Raji (cell line): ENCODE data around the gene TBC1D13.

Experiments
- POLR2A ChIP-seq: IDR thresholded peaks from 2 replicates; pipeline ENCODE4 v1.6.1; 2011; ENCODE audit warnings: low read depth, low read length, control low read depth; ENCODE audit not compliant: insufficient read depth

The TBC1D13 gene

DNA sequence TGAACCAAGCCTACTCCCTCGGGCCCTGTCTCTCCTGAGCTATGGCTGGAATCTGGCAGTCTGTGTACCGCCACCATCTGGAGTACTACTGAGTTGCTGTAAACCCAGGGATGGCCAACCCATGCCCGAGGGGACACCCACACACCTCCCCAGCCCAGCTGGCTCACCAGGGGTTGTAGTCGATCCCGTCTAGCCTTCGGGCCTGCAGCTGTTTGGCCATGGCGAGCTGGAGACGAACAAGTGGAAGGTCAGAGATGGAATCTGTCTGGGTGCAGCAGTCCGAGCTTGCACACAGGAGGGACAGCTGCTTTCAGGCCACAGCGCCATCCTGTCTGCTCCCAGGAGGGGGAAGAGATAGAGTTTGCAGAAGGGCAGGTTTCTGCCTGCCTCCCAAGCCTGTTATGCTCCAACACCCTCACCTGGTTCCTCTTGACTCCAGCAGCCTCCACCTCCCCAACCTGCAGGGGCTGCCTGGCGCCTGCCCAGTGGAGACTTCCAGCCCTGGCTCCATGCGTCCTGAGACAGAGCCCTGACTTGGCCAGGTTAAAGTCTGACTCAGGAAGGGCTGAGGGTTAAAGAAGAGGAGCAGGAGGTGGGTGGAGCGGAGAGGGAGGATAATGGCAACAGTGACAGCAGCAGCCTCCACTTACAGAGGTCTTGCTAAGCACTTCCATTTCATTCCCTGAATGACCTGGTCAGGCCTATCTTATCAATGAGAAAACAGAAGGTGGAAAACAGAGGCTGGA is 58.3 kb downstream of the TBC1D13 start:
- no peak for TF ChIP-seq POLR2A

DNA sequence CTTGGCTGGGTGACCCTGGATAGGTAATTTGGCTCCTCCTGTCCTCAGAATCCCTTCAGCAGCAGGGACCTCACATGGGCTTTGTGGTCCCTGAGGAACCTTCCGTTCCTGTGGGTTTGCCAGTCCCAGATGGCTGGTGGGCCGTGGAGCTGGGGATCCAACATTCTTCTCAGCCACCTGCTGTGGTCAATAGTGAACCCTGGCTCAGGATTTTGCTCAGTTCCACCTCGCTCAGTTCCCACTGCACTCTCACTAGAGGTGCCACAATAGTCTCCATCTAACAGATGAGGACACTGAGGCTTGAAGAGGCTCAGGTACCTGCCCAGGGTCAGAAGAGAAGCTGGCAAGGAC is 59.6 kb downstream of the TBC1D13 start:
- no peak for TF ChIP-seq POLR2A

DNA sequence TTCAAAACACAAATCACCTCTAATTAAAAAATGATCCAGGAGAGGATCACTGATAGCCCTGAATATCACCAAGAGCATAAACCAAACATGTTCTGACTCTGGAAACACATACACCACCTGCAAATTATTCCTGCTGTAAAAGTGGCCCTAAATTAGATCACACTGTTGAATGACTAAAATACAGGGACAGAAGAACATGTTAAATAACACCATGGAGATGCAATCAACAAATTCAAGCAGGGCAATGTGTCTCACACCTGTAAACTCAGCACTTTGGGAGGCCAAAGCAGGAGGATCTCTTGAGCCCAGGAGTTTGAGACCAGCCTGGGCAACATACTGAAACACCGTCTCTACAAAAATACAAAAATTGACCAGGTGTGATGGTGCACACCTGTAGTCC is 60.8 kb downstream of the TBC1D13 start:
- TF ChIP-seq POLR2A, result no peak
